Stimulated activated naive CD8-positive, alpha-beta T cell treated with anti-CD3 and anti-CD28 coated beads, Interleukin-15, Interleukin-2, amounts not matched to agents 100 ng/mL and 50 ng/mL, for 24 hours (primary cell): ENCODE results near the gene HAND2.

ENCODE experiments used
- H3K27ac Mint-ChIP-seq: one replicate; pipeline ENCODE4 v1.8.0; 2021; ENCODE audit warnings: mild to moderate bottlenecking, mixed read lengths
- H3K27me3 Mint-ChIP-seq: one replicate; pipeline ENCODE4 v1.8.0; 2021; ENCODE audit warnings: mixed read lengths
- H3K36me3 Mint-ChIP-seq: one replicate; pipeline ENCODE4 v1.8.0; 2021; ENCODE audit warnings: low read depth, mixed read lengths
- H3K4me1 Mint-ChIP-seq: one replicate; pipeline ENCODE4 v1.8.0; 2021; ENCODE audit warnings: low read depth, mixed read lengths
- H3K4me3 Mint-ChIP-seq: one replicate; pipeline ENCODE4 v1.8.0; 2021; ENCODE audit warnings: mild to moderate bottlenecking, mixed read lengths
- H3K9me3 Mint-ChIP-seq: one replicate; pipeline ENCODE4 v1.8.0; 2021; ENCODE audit warnings: mixed read lengths

HAND2 gene

GRCh38 chr4:173489514-173489913 is 40.5 kb downstream of the HAND2 start:
- Mint-ChIP-seq H3K4me3 (no peak overlapping the region), H3K36me3 (no peaks in the 10 kb centered on the region), H3K9me3 (no peaks in the 10 kb centered on the region), H3K27ac (no peak overlapping the region), H3K4me1 (peaks cover 11% of the 10 kb centered on the region), H3K27me3 (peaks cover 27% of the 10 kb centered on the region)

GRCh38 chr4:173488656-173489055 is 41.4 kb downstream of the HAND2 start:
- H3K9me3 Mint-ChIP-seq: no peaks in the 10 kb centered on the region
- H3K4me3 Mint-ChIP-seq: no peak overlapping the region
- peaks cover 5% of the 10 kb centered on the region for H3K4me1 Mint-ChIP-seq
- H3K36me3 Mint-ChIP-seq: no peaks in the 10 kb centered on the region
- no peak overlapping the region for H3K27ac Mint-ChIP-seq
- H3K27me3 Mint-ChIP-seq: peaks cover 20% of the 10 kb centered on the region

GRCh38 chr4:173488074-173488473 is 42.0 kb downstream of the HAND2 start:
- Mint-ChIP-seq H3K4me3 (no peak overlapping the region), H3K9me3 (no peaks in the 10 kb centered on the region), H3K27ac (no peak overlapping the region), H3K27me3 (peaks cover 18% of the 10 kb centered on the region), H3K4me1 (peaks cover 5% of the 10 kb centered on the region), H3K36me3 (no peaks in the 10 kb centered on the region)

GRCh38 chr4:173486714-173487392 is 43.2 kb downstream of the HAND2 start:
- H3K27ac Mint-ChIP-seq: no peak overlapping the region
- H3K4me1 Mint-ChIP-seq: peaks cover 5% of the 10 kb centered on the region
- H3K4me3 Mint-ChIP-seq: no peak overlapping the region
- H3K36me3 Mint-ChIP-seq: no peaks in the 10 kb centered on the region
- no peaks in the 10 kb centered on the region for H3K9me3 Mint-ChIP-seq
- H3K27me3 Mint-ChIP-seq: peaks cover 11% of the 10 kb centered on the region

- Mint-ChIP-seq H3K27me3 (peaks cover 7% of the 10 kb centered on the region), H3K27ac (no peak overlapping the region), H3K36me3 (no peaks in the 10 kb centered on the region), H3K4me1 (no peaks in the 10 kb centered on the region), H3K4me3 (no peak overlapping the region), H3K9me3 (no peaks in the 10 kb centered on the region)
Observed at GRCh38 chr4:173485164-173485563, 44.9 kb downstream of the HAND2 start.

- no peaks in the 10 kb centered on the region for H3K4me1 Mint-ChIP-seq
- no peak overlapping the region for H3K4me3 Mint-ChIP-seq
- no peaks in the 10 kb centered on the region for H3K27me3 Mint-ChIP-seq
- H3K27ac Mint-ChIP-seq: no peak overlapping the region
- H3K9me3 Mint-ChIP-seq: no peaks in the 10 kb centered on the region
- H3K36me3 Mint-ChIP-seq: no peaks in the 10 kb centered on the region
Observed at GRCh38 chr4:173482330-173482931, 47.6 kb downstream of the HAND2 start.

- H3K27me3 Mint-ChIP-seq: no peaks in the 10 kb centered on the region
- H3K4me3 Mint-ChIP-seq: no peak overlapping the region
- no peaks in the 10 kb centered on the region for H3K4me1 Mint-ChIP-seq
- H3K9me3 Mint-ChIP-seq: no peaks in the 10 kb centered on the region
- no peak overlapping the region for H3K27ac Mint-ChIP-seq
- H3K36me3 Mint-ChIP-seq: no peaks in the 10 kb centered on the region
Observed at GRCh38 chr4:173478913-173479283, 51.1 kb downstream of the HAND2 start.

- no peaks in the 10 kb centered on the region for H3K4me1 Mint-ChIP-seq
- H3K4me3 Mint-ChIP-seq: no peak overlapping the region
- no peaks in the 10 kb centered on the region for H3K36me3 Mint-ChIP-seq
- H3K27ac Mint-ChIP-seq: no peak overlapping the region
- H3K27me3 Mint-ChIP-seq: peaks cover 3% of the 10 kb centered on the region
- H3K9me3 Mint-ChIP-seq: no peaks in the 10 kb centered on the region
Observed at GRCh38 chr4:173478201-173478912, 51.7 kb downstream of the HAND2 start.

- Mint-ChIP-seq H3K9me3 (no peaks in the 10 kb centered on the region), H3K36me3 (no peaks in the 10 kb centered on the region), H3K4me3 (no peak overlapping the region), H3K4me1 (no peaks in the 10 kb centered on the region), H3K27ac (no peak overlapping the region), H3K27me3 (peaks cover 7% of the 10 kb centered on the region)
Observed at GRCh38 chr4:173477016-173477415, 53.0 kb downstream of the HAND2 start.
